ENCODE results near the gene SMIM29.

The SMIM29 gene

DNA sequence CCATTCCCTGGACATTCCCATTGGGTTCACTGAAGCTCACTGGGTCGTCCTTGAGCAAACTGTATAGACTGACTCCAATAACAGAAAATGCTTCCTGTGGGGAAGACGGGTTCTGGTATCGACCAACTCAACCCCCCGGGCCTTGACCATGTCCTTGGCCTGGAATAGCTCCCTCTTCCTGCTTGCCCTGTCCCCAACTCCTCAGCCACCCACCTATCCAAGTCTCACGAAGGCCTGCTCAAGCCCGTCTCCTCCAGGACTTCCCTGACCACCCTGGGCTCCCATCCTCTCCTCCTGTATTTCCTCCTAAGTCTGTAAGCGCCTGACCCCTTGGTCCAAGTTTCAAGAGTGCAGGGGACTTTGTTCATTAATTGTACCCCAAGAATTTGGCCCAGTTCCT is 14.9 kb downstream of the SMIM29 start:
- DNase-seq (ENCODE audit: low spot score in 2 of 2), result no peak
- H3K4me3 ChIP-seq, result no peak overlapping the region
- in situ Hi-C loops (cut with MboI; ENCODE audit: low sequenced_read_pairs), result no loop called here
- no peaks in the 10 kb centered on the region for H3K27me3 ChIP-seq (ENCODE audit: low read depth)
- H3K4me1 ChIP-seq, result peaks cover 12% of the 10 kb centered on the region
- H3K36me3 ChIP-seq (replicated peaks), result peaks cover 9% of the 10 kb centered on the region
- no peaks in the 10 kb centered on the region for H3K9me3 ChIP-seq

DNA sequence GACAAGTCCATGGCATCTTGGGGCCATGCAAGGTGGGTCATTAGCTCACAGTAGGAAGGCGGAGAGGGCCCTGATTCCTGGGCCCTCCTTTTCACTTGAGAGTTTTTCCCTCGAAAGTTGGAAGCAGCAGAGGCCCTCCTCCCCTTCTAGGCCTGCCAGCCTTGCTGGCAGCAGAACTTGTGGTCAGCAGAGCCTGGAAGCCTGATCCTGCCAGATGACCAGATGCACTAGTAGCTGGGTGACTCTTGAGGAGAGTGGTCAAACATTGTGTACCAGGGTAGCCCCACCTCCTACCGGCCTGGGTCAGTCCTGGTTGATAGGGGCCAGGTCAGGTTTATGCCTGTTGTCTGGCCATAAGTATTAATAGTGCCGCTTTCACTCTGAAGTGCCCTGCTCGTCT is 15.9 kb downstream of the SMIM29 start:
- in situ Hi-C loops (cut with MboI; ENCODE audit: low sequenced_read_pairs), result no loop called here
- Histone ChIP-seq H3K4me3 (no peak overlapping the region), H3K9me3 (no peaks in the 10 kb centered on the region), H3K27me3 (ENCODE audit: low read depth) (no peaks in the 10 kb centered on the region), H3K4me1 (peaks cover 5% of the 10 kb centered on the region; the same call in 1 of the 2 replicates), H3K36me3 (replicated peaks) (peaks cover 3% of the 10 kb centered on the region)
- DNase-seq (ENCODE audit: low spot score in 2 of 2), result no peak

DNA sequence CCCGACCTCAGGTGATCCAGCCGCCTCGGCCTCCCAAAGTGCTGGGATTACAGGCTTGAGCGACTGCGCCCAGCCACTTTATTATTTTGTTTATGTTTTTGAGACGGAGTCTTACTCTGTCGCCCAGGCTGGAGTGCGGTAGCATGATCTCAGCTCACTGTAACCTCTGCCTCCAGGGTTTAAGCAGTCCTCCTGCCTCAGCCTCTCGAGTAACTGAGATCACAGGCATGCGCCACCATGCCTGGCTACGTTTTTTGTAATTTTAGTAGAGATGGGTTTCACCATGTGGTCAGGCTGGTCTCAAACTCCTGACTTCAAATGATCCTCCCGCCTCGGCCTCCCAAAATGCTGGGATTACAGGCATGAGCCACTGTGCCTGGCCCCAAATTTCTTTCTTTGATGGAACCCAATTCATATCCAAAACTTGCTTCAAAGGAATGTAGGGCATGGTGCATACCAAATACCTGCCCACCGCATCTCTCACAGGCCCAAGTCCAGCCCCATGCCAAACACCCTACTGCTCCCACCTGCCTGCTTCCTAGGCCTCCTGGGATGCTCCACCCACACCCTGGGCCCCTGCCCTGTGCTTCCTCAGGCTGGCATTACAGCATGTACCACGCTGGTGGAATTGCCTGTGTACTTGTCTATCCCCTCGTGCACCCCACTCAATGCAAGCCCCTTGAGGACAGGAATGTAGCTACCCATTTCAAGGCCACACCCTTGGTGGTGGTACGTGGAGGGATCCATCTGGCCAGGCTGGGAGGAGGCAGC is 17.1 kb downstream of the SMIM29 start:
- H3K9me3 ChIP-seq, result no peaks in the 10 kb centered on the region
- no peaks in the 10 kb centered on the region for H3K27me3 ChIP-seq (ENCODE audit: low read depth)
- in situ Hi-C loops (cut with MboI; ENCODE audit: low sequenced_read_pairs), result no loop called here
- H3K4me3 ChIP-seq, result no peak overlapping the region
- no peak for DNase-seq (ENCODE audit: low spot score in 2 of 2)
- peaks cover 5% of the 10 kb centered on the region; the same call in 1 of the 2 replicates for H3K4me1 ChIP-seq
- H3K36me3 ChIP-seq (replicated peaks), result no peaks in the 10 kb centered on the region

DNA sequence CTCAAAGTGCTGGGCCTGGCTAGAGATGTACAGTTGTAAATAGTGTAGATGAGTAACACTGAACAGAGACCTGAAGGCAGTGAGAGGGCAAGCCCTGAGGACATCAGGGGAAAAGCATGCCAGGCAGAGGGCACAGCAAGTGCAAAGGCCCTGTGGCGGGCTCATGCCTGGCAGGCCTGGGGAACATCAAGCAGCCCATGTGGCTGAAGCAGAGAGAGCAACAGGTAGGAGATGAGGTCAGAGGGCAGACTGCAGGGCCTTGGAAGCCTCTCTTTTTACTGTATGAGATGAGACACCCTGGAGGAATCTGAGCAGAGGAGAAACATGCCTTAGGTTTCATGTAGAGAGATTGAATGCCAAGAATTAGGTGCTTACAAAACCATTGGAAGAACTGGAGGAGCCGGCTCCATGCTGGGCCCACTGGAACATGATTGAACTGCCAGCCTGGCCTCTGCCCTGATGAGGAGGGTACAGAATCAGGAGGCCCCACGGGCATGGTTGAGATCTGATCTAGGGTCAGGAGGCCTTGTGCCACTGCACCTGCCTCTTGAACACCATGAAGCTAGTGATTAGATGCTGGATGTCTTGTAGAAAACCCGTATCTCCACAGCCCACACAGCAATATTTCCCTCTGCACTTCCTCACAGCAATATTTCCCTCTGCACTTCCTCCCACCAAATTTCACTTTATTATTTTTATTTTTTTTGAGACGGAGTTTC is 18.0 kb downstream of the SMIM29 start:
- Histone ChIP-seq H3K4me1 (no peaks in the 10 kb centered on the region), H3K27me3 (ENCODE audit: low read depth) (no peaks in the 10 kb centered on the region), H3K9me3 (no peaks in the 10 kb centered on the region), H3K36me3 (replicated peaks) (no peaks in the 10 kb centered on the region), H3K4me3 (no peak overlapping the region)
- in situ Hi-C loops (cut with MboI; ENCODE audit: low sequenced_read_pairs), result no loop called here
- no peak for DNase-seq (ENCODE audit: low spot score in 2 of 2)

DNA sequence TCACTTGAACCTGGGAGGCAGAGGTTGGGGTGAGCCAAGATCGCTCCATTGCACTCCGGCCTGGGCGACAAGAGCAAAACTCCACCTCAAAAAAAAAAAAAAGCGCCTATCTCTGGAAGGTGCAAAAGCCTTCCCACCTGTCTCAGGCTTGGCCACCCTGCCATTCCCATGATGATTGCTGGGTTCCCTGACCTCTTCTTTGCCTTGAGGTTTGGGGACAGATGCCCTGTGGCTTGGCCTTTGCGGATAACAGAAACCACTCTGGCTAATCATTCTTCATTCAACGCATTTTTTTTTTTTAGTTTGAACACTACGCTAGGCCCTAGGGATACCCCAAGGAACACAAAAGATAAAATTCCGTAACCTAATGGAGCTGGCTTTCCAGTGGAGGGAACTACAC is 18.9 kb downstream of the SMIM29 start:
- no peaks in the 10 kb centered on the region for H3K36me3 ChIP-seq (replicated peaks)
- DNase-seq (ENCODE audit: low spot score in 2 of 2), result no peak
- no peaks in the 10 kb centered on the region for H3K27me3 ChIP-seq (ENCODE audit: low read depth)
- H3K4me1 ChIP-seq, result no peaks in the 10 kb centered on the region
- in situ Hi-C loops (cut with MboI; ENCODE audit: low sequenced_read_pairs), result no loop called here
- H3K4me3 ChIP-seq, result no peak overlapping the region
- H3K9me3 ChIP-seq, result no peaks in the 10 kb centered on the region

DNA sequence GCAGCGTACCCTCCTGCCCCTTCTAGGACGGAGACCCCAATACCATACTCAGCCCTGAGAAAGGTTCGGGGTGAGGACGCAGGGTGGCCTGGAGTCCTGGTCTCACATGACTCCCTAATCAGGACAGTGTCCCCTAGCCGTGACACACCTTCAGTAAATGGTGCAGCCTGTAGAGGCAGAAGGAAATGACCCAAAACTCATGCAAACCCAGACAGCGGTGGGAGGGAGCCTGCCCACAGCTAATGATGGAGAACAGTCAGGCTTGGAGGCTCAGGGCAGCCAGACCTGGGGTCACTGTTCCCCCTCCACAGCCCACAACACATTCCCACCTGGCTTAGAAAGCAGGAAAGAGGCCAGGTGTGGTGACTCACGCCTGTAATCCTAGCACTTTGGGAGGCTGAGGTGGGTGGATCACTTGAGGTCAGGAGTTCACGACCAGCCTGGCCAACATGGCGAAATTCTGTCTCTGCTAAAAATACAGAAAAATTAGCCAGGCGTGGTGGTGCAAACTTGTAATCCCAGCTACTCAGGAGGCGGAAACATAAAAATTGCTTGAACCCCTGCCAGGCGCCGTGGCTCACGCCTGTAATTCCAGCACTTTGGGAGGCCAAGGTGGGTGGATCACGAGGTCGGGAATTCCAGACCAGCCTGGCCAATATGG is 20.9 kb downstream of the SMIM29 start:
- H3K4me1 ChIP-seq, result peaks cover 9% of the 10 kb centered on the region
- H3K9me3 ChIP-seq, result no peaks in the 10 kb centered on the region
- no peaks in the 10 kb centered on the region for H3K36me3 ChIP-seq (replicated peaks)
- DNase-seq (ENCODE audit: low spot score in 2 of 2), result no peak
- no peak overlapping the region for H3K4me3 ChIP-seq
- no peaks in the 10 kb centered on the region for H3K27me3 ChIP-seq (ENCODE audit: low read depth)
- in situ Hi-C loops (cut with MboI; ENCODE audit: low sequenced_read_pairs), result no loop called here

DNA sequence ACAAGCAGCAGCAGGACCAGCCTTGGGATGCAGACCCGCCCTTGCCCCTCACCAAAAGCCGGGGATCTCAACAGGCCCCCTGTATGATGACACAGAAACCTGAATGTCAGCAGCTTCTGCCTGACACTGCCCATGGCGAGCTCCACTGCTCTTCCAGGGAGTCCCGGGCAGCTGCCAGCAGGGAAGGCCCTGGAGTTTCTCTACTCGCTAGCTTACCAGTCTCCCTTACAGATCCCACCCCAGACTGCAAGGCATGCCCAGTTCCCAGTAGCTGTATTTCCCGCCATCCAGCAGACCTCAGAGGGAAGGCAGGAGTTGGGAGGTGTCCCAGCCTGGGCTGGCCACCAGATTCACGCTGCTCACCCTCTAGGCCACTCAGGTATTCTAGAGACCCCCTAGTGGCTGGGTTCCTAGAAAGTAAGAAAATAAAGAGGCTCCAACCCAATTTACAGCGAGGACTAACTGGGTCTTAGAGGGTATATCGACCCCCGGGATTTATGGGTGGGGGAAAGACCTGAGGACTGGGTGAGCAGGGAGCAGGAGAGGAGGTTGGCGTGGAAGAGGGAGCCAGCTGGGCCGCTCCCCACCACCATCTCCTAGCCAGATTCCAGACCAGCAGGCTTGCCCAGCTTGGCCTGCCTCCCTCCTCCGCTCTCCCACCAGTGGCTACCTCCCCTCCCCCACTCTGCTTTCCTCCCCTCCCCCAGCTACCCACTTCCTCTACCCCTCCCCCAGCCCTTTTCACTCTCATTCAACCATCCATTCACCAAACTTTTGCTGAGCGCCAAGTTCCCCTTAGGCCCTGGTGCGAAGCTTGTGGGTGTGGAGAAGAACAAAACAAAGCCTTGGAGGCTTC is 21.8 kb downstream of the SMIM29 start:
- in situ Hi-C loops (cut with MboI; ENCODE audit: low sequenced_read_pairs), result no loop called here
- peaks cover 9% of the 10 kb centered on the region for H3K4me1 ChIP-seq
- no peak for DNase-seq (ENCODE audit: low spot score in 2 of 2)
- H3K4me3 ChIP-seq, result no peak overlapping the region
- H3K9me3 ChIP-seq, result no peaks in the 10 kb centered on the region
- H3K27me3 ChIP-seq (ENCODE audit: low read depth), result no peaks in the 10 kb centered on the region
- H3K36me3 ChIP-seq (replicated peaks), result no peaks in the 10 kb centered on the region

DNA sequence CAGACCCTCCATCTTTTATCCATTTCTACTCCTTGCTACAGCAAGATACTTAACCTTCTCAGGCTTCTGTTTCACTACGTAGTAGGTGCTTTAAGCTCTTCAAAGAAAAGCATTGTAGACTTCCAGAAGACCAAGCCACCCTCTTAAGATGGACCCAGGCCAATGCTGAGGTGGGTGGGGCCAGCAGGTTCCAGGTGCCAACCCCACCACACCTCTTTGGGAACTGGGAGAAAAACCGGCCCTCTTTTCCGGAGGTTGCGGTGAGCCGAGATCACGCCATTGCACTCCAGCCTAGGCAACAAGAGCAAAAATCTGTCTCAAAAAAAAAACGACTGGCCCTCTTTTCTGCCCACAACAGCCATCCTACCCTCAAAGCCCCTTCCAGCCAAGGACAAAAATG is 22.7 kb downstream of the SMIM29 start:
- in situ Hi-C loops (cut with MboI; ENCODE audit: low sequenced_read_pairs), result no loop called here
- Histone ChIP-seq H3K4me3 (no peak overlapping the region), H3K4me1 (peaks cover 9% of the 10 kb centered on the region), H3K36me3 (replicated peaks) (no peaks in the 10 kb centered on the region), H3K9me3 (no peaks in the 10 kb centered on the region), H3K27me3 (ENCODE audit: low read depth) (no peaks in the 10 kb centered on the region)
- DNase-seq (ENCODE audit: low spot score in 2 of 2), result no peak

DNA sequence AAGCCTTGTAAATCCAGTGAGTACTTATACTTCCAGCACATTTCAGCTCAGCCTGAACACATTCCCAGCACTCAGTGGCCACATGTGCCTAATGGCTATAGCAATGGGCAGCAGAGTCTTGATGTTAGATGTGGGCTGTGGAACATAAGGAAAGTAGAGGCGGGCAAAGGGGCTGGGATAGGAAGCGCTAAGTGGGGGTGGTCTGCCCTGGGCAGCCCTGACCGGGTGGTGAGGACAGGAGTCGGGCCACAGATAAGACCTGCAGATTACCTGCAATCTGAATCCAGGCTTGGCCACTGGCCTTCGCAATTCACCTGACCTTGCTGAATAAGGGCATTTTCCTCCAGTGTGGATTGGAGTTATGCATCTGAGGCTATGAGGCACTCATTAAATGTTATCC is 23.3 kb downstream of the SMIM29 start:
- Histone ChIP-seq H3K27me3 (ENCODE audit: low read depth) (no peaks in the 10 kb centered on the region), H3K36me3 (replicated peaks) (no peaks in the 10 kb centered on the region), H3K9me3 (no peaks in the 10 kb centered on the region), H3K4me1 (peaks cover 9% of the 10 kb centered on the region), H3K4me3 (no peak overlapping the region)
- no peak for DNase-seq (ENCODE audit: low spot score in 2 of 2)
- in situ Hi-C loops (cut with MboI; ENCODE audit: low sequenced_read_pairs), result no loop called here

DNA sequence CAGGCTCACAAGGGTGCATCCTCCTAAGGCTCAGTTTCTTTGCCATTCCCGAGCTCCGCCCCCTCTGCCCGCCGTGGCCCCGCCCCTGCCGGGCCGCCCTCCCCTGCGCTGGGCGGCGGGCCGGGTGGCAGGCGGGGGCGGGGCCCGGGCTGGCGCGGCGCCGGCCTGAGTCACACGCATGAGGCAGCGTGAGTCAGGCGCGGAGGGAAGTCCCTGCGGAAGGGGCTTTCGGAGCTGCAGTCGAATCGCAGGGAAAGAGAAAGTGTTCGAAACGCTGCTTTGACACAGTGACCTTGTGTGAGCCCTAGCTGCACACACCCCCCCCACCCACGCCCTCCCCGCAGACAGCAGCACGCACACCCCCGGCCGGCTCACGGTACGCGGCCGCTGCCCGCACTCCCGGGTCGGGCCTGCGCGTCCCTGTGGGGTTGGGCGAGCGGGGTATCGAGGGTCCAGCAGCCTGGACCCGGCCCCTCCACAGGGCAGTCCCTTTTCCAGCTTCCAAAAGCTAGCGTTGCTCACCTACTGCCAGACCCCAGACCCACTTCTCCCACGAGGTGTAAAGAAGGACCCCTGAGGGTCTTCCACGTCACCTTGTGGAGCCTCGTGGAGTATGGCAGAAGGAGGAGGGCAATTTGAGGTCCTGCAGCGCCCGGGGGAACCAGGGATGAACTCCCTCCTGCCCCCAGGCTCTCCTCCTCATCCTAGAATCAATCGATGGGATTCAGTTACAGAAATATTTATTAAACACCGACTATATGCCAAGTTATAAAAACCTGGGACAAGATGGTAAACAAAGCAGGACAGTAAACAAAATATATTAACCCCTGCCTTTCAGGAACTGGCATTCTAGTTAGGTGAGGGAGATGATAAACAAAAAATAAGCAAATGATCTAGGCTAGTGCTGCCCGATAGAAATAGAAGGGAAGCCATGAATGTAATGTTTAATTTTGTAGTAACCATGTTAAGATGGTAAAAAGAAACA is 24.6 kb downstream of the SMIM29 start:
- Histone ChIP-seq H3K4me3 (peak overlapping the region; percentile 35), H3K9me3 (no peaks in the 10 kb centered on the region), H3K27me3 (ENCODE audit: low read depth) (no peaks in the 10 kb centered on the region), H3K36me3 (replicated peaks) (no peaks in the 10 kb centered on the region), H3K4me1 (peaks cover 9% of the 10 kb centered on the region)
- peak; percentile 83 to 94 for DNase-seq (ENCODE audit: low spot score in 2 of 2)
- in situ Hi-C loops (cut with MboI; ENCODE audit: low sequenced_read_pairs), result no loop called here

DNA sequence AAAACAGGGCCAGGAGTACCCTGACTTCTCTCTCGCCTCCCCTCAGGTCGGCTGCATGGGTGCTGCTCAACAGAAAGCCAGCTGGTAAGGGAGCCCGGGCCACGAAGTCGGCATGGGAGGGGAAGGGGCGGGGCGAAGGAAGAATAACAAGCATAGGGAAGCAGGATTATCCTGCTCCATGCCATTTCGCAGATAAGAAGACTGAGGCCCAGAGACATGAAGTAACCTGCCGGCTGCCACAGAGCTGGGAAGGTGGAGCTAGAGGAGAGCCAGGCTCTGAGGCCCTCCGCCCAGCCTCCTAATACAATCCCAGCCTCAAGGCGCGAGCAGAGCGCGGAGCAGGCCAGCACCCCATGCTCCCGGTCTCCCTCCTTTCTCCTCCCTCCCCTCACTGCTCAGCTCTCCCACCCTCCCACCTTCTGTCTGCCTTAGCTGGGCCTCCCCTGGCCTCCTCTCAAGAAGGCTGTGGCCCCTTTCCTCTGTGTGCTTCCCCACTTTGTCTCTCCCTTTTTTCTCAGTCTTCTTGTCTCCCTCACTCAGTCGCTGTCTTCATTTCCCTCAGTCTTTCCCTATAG is 25.3 kb downstream of the SMIM29 start:
- Histone ChIP-seq H3K4me1 (peaks cover 9% of the 10 kb centered on the region), H3K27me3 (ENCODE audit: low read depth) (no peaks in the 10 kb centered on the region), H3K9me3 (no peaks in the 10 kb centered on the region), H3K4me3 (no peak overlapping the region), H3K36me3 (replicated peaks) (no peaks in the 10 kb centered on the region)
- in situ Hi-C loops (cut with MboI; ENCODE audit: low sequenced_read_pairs), result no loop called here
- DNase-seq (ENCODE audit: low spot score in 2 of 2), result no peak

DNA sequence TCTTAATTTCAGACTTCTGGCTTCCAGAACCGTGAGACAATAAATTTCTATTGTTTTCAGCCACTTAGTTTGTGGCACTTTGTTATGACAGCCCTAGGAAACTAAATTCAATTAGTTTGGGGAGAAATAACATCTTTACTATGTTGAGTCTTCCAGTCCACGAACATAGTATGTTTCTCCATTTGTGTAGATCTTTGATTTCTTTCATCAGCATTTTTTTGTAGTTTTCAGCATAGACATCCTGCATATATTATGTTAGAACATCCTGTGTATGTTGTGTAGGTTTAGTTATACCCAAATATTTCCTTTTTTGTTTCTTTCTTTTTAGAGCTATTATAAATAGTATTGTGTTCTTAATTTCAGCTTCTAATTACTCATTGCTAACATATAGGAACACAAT is 30.1 kb downstream of the SMIM29 start:
- H3K4me1 ChIP-seq, result peaks cover 3% of the 10 kb centered on the region
- H3K27me3 ChIP-seq (ENCODE audit: low read depth), result no peaks in the 10 kb centered on the region
- H3K4me3 ChIP-seq, result no peak overlapping the region
- in situ Hi-C loops (cut with MboI; ENCODE audit: low sequenced_read_pairs), result no loop called here
- DNase-seq (ENCODE audit: low spot score in 2 of 2), result no peak
- no peaks in the 10 kb centered on the region for H3K9me3 ChIP-seq
- no peaks in the 10 kb centered on the region for H3K36me3 ChIP-seq (replicated peaks)
